Measurements from ENCODE around the gene TSC22D1.

The TSC22D1 gene

DNA sequence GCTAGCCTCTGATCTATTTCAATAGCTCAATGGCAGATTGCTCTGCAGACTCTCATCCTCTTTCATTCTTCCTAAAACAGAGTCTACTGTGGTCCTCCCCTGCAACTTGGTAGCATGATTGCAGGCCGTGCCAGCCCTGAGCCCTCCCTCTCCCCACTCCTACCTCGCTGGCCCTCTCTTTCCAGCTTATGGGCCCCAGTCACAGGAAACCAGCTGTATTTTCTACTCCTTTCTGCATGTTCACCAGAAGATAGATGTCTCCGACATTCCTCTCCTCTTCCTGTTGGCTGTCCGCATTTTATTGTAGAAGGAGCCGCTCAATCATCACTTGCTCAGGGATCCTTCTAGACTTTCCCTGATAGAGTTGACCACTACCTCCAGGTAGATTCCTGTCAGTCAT lies 152.3 kb downstream of the TSC22D1 start:
- DNase-seq: no peak

DNA sequence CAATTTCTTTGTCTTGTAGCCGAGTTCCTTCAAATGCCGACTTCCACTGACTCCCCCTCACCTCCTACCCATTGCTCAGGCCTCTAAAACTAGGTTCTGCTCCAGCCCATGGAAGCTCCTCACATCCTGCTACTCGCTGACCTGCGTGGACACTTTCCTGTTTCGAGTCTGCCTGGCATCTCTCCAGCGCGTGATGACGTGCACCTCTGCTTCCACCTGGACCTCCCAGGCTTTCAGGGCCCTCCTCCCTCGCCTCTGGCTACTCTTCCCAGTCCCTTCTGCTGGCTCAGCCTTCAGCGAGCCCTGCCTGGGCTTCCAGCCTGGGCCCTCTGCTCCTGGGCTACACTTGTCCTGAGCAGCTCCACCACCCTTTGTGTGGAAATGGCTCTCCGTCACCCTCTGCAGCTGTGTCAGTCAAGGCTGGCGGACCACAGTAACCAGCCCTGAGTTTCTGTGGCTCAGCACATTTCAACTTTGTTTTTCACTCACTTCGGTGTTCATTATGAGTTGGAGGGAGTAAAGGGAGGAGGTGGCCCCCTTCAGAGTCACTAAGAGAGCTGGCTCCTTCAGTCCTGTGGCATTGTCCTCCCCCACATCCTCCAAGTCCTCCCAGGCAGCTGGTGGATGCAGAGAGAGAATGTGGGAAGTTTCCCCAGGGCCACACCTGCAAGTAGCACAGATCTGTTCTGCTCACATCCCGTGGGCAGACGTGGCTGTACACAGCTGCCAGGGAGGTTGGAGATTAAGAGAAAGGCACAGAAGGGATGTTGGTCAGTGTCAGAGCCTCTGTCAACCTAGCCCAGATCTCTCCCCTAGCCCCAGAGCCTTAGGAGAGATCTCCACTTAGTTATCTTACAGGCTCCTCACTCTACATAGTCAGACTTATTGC lies 153.1 kb downstream of the TSC22D1 start:
- no peak for DNase-seq

DNA sequence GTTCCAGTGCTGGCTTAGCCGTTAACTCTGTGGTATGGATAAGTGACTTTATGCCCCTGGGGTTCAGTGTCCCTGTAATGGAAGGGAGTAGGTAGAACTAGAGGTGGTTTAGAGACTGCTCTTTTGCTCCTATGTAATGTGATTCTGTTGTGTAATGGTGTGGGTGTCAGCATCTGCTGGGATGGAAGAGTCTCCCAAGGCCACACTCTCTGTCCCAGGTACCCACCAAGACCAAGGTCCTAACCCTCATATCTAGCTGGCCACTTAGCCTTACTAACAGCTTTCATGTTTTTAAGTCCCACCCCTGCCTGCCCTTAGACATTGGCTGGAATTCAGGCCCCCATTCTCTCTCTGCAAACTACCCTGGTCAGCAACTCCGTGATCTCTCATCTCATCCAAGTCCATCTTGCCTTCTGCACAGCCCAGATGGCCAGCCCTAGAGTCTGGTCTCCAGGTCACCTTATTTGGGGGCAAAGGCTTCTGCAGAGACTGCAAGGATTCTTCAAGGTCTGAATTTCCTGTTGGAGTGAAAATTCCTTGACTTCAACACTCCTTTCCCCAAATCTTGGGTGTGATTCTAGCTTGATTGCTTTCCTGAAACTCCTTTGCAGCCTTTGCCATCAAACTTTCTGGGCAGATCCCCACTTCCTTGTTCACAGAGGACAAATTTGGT lies 154.1 kb downstream of the TSC22D1 start:
- DNase-seq: no peak

DNA sequence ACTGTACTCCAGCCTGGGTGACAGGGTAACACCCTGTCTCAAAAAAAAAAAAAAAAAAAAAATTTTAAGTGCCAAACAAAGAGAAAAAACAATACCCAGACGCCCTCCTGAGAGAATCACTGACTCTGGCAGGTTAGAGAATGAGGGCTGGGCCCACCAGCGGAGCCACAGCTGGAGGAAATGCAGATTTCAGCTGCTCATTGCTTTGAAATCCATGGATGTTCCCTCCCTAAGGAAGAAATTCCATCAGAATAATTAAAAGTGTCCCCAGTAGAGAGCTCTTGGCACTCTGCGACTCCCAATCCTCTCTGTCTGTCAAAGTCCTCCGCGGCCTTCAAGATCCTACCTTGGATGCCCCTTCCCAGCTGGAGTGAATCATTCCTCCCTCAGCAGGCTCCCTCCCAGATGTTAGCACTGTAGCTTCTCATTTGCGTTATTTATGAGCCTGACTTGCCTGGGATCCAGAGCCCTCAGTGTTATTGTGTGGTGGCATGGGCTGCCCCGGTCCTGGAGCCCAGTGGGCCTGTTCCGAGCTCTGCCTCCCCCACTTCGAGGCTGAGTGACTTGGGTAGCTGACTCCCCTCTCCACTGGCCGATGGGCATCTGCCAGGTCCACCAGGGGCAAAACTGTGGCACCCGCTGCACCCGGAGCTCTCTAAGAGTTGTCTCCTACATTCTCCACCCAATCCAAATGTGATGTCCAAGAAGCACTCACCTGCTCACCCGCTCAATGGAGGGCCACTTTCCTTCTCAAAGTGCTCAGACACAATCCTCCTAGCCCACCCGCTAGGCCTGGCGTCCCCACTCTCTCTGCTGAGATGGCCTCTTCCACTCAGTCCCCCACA lies 155.5 kb downstream of the TSC22D1 start:
- DNase-seq: no peak

DNA sequence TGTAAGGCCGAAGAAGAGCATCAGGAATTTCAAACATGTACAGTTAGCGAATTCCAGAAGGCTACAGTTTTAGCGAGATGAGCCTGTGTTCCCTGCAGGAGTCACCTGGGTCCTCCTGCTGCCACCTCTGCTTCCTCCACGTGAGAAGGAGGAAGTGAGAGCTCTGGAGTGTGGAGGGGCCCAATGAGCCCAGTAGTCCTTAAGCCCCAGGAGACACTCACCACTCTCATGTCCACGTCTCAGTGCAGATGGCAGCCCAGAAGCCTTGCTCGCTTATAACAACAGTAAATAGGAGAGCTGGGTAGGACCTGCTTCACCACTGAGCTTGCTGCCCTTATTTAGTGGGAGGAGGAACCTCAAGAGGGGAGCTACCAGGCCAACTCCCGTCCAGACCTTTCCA lies 158.3 kb downstream of the TSC22D1 start:
- no peak for DNase-seq

DNA sequence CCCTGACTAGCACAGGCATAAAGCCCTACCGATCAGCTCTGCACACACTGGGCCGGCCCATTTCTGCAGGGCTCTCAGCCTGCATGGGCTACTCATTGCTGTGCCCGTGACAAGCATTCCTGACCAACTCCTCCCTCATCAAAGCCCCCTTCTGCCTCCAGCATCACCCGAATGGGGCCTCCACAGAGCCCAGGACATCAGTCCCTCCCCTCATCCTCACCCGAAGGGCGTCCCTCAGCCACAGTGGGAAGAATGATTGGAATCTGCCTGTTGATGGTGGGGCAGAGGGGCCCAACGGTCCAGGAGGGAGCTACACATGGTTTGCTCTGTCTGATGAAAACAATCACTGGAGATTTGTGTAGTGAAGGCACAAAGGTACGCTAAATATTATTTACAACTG lies 158.7 kb downstream of the TSC22D1 start:
- no peak for DNase-seq

DNA sequence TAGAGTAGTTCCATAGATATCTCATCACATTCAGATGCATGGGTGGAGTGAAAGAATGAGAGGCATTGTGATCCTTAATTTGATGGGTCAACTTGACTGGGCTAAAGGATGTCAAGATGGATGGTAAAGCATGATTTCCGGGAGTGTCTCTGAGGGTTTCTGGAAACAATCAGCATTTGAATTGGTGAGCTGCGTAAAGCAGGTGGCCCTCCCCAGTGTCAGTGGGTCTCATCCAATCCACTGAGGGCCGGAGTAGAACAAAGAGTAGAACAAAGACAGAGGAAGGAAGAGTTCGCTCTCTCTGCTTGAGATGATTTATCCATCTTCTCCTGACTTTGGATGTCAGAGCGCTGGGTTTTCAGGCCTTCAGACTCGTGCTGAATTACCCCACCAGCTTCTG lies 159.4 kb downstream of the TSC22D1 start:
- no peak for DNase-seq

DNA sequence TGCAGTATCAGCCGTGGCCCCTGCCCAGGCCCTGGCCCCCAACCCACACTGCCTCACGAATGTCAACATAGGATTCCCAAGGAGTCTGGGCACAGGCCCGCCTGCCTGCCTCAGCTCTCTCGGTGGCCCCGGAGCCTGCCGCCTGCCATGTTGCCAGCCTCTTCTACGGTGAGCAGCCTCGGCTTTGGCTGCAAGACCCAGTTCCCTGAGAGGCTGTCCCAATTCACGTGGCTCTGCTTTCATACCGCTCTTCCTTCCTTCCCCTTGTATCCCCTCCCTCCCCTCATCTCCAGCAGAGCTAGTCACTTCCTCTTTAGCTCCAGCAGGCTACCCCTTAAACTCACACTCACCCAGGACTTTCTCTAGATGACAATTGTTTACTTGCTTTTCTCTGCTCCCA lies 159.8 kb downstream of the TSC22D1 start:
- DNase-seq: peak; percentile 63

DNA sequence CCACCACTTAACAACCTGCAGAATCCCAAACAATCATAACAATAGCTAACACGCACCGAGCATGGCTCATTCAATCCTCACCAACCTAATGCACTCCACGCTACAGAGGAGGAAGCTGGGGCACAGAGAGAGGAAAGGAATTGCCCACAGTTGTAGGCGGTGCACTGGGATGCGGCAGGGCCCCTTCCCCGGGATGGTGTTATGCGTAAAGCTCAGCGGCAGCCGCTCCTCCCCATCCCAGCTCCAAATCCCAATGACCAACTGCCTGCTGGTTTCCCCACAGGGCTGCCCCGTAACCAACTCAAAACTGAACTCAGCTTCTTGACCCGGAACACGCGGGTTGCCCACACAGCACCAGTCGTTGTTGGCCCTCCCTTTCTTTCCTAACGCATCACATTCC lies 160.3 kb downstream of the TSC22D1 start:
- DNase-seq: no peak

DNA sequence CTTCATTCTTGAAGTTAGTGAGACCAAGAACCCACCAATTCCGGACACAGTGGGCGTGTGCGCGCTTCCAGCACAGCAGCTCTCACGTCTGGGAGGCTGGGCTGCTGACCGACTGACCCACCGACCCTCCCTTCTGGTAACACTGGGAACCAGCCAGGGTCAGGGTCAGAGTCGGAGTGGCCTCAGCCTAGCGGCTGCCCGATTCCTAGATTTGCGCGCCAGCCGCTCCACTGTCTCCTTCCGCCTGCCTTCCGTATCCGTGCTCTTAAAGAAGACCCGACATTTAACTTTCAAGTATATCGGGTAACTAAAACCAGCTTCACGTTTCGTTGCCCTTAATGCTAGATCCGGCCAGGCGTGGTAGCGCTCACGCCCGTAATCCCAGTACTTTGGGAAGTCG lies 161.4 kb downstream of the TSC22D1 start:
- DNase-seq: no peak

DNA sequence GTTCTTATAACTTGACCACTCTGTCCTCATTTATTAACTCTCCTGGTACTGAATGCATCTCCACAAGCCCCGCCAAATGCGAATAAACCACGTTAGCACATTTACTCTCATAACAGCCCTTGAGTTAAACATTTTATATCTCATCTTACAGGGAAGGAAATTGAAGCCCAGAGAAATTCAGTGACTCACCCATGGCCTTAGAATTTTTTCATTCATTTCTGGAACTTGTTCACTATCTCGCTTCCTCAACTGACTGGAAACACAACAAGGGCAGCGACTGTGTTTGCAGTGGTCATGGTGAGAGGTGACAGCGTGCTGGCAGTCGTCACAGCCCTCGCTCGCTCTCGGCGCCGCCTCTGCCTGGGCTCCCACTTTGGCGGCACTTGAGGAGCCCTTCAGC lies 163.0 kb downstream of the TSC22D1 start:
- no peak for DNase-seq

DNA sequence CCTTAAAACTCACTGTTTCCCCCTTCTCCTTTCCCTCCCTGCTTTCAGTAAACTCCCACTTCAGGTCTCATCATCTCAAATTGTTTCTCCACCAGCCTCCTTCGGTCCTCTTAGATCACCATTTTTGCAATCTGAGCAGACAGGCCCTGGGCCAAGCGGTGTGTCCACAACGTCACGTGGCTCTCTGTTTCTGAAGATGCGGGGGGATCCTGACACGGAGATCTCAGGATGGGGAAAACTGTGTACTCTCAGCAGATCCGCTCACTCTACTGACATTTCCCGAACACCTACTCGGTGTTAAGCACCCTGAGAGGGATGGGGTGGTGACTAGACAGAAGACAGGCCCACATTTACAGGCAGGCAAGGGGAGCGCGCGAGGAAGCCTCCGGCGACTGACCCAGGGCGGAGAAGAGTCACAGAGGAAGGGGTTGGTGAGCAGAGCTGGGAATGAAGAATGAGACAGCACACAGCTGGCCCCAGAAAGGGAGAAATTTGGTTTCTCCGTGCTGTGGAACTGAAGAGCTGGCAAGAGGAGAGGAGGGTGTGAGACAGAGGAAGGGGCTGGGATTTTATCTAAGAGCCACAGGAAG lies 163.7 kb downstream of the TSC22D1 start:
- no peak for DNase-seq

DNA sequence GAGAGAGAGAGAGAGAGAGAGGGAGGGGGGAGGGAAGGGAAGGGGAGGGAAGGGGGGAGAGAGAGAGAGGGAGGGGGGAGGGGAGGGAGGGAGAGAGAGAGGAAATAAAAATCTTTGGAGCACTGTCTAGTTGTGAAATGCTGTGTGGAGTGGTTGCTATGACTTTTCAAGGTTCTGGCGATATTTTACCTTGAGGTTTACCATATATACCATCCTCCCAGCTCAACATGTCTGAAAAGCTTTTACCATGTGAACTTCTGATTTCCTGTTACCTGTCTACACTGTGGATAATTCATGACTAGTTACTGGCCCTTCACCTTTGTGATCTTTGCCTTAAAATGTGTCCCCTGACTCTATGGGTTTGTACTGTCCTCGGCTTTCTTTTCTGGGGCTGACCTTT lies 164.3 kb downstream of the TSC22D1 start:
- no peak for DNase-seq

DNA sequence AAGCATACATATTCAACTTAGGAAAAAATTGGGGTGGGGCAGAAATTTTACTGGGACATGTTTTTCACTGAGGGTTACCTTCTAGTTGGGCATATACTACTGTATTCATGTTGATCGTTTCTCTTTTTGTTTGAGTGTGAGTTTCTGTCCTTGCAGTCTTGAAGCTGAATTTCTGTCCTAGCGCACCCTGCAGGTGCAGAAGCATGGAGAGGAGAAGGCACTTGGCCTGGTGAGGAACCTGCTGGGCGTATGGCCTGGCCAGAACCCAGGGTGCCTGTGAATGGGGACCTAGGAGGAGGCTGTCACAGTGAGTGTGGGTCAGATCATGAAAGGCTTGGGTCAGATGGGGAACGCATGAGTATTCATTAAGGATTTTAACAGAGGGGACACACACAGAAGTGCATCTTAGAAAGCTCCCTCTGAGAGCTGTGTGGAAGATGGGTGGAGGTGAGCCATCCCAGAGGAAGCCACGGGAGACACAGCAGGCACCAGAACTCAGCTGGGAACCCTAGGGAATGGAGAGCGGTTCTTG lies 165.7 kb downstream of the TSC22D1 start:
- no peak for DNase-seq

DNA sequence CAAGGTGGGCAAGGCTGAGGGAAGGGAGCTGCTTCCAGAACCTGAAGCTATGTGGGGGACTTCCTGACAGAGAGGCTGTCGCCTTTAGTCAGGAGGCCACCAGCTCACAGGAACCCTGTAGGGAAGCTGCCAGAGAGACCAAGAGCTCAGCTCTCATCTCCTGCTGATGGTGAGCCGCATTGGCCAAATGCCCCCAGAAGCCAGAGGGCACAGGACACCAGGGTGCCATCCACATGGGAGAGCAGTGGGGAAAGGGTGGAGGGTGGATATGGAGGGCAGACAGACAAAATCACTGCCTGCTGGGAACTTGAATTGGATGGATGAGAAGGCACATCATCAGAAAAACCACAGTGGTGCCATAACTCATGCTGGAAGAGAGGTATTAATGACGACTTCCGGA lies 166.5 kb downstream of the TSC22D1 start:
- DNase-seq: no peak

DNA sequence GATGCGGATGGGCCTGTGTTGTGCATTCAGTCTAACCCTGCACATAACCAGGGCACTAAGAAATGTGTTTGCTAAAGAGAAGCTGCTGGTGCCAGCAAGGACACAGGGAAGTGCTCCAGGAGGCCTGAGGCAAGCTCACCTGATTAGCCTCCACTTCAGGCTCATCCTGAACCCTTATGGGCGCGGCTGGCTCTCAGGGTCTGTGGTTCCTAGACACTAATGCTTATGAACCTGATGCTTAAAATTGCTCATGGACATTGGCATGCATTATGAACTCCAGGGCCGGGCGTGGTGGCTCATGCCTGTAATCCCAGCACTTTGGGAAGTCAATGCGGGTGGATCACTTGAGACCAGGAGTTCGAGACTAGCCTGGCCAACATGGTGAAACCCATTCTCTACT lies 168.2 kb downstream of the TSC22D1 start:
- DNase-seq: no peak

DNA sequence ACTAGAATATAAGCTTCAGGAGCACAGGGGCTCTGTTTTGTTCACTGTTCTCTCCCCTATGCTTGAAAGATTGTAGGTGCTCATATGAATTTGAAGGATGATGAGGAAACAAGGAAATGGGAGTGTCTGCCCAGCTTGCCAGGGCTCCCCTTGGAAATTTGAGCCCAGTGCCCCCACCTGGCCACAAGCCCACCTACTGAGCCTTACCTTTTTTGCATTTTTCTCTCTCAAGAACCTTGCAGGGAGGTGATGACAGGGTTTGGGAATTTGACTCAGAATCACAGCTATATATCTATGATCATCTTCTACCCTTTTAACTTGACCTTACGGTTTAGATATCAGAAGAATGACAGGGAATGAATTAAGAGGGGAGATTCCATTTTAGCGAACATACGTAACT lies 168.8 kb downstream of the TSC22D1 start:
- no peak for DNase-seq

DNA sequence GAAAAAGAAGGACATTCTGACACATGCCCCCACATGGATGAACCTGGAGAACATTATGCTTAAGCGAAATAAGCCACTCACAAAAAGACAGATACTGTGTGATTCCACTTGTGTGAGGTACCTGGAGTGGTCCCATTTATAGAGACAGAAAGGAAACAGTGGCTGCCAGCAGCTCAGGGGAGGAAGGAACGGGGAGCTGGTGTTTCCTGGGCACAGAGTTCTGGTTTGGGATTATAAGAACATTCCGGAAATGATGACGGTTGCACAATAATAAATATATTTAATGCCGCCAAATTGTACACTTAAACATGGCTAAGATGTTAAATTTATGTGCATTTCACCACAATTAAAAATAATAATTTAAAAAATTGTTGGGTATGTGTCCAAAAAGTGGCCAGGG lies 169.5 kb downstream of the TSC22D1 start:
- no peak for DNase-seq

DNA sequence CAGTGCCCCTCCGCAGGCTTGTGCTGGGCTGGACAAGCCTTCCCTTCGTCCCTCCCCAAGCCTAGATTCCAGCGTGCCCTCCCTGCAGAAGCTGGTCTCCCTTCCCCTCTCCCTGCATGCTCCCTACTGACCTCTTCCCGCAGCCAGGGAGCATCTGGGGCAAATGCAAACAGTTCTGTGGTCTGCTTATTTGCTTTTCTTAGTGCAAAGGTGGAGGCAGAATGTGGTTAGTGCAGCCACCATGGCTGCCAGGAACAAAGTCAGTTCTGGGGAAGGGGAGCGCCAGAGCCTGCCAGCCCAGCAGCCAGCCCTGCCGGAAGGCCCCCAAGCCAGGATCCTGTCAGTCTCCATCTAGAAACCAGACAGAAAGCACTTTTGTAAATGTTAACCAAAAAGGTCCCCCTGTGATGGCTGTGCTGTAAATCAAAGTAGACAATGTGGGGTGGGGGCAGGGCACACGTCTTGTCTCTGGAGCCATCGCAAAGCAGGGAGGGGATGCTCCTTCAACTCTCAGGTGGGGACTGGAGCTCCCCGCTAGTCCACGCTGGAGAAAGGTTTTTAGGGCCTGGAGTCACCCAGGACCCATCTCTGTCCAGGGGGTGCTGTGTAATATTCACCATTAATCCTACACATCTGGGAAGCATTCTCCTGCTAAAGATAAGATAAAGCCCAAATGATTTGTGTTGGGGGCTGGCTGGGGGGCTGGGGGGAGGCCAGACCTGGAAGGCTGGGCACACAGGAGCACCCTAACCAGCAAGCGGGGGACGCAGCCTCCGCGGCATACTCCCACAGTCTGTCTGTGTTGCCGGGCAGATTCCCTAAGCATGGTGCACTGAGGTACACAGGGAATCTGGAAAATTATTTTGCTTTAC lies 171.6 kb downstream of the TSC22D1 start:
- no peak for DNase-seq

DNA sequence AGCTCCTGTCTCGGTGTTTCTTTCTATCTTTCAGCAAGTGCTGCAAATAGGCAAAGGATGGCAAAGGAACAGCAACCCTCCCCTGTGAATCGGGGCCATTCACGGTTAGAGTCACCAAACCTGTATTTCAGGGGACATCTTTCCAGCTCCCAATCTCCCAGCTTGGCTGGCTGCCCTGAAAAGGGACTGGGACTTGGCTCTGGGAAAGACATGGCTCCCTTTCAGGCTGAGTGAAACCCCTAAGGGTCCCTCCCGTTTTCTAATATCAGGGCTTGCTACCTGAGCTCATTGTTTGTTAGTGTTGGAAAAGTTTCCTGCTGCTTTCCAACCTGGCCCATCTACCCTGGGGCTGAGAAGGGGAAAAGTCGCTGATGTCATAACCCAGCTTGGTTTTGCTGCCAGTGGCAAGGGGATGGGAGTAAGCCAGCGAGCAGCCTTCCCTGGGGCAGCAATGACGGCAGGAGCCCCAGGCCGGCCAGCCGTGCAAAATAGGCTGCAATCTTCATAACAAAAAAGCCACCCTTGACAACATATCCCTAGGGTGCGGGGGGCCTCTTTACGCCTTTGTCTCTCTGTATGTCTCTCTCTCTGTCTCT lies 172.6 kb downstream of the TSC22D1 start:
- no peak for DNase-seq

DNA sequence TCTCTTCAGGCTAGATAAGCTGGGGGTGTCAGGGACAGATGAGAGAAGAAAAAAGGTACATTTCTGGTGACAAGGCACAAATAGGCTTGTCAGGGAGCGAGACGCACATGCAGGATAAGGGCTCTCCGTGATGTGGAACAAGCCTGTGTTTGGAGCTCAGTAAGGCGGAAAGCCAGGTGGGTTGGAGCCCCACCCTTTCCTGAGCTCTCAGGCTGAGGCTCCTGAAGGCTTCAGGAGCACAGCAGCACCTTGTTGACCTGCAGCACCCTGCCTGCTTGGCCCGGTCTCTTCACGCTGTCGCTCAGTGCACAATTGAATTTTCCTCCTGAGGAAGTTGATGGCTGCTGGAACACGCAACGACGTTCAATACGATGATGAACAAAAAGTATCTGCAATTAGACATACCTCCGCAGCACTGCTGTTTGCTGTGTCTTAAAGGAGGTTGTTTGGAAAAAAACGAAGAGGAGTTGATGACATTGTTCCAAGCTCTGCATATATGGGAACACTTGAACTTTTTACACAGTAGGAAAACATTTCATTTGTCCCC lies 173.2 kb downstream of the TSC22D1 start:
- no peak for DNase-seq

Data from hematopoietic multipotent progenitor cell treated with erythropoietin and hydrocortisone succinate and interleukin-3 and kit ligand, for 6 days (in vitro differentiated cells).